AG04449 (cell line): ENCODE measurements around the gene RAB40A.
A peak's percentile ranks its signal among the peaks of the same experiment; 100 is the strongest.
"Not testable (repeated sequence)": the region's sequence is repeated elsewhere in the genome, so short reads cannot be mapped to it uniquely, and the experiment has no call there.

Experiments
- CTCF ChIA-PET: fragments of 350-600 bp; formaldehyde crosslinking; extraction: SDS; loops from one replicate; lab custom pipeline; 2021; ENCODE audit warnings: antibody characterized with exemption; lab: Yijun Ruan, JAX
- POLR2A ChIA-PET: fragments of 400-600, 350-600 bp; formaldehyde crosslinking; extraction: SDS; loops from one replicate; lab custom pipeline; 2020; ENCODE audit warnings: antibody characterized with exemption, inconsistent platforms; lab: Yijun Ruan, JAX
- DNase-seq: peaks from one replicate; pipeline ENCODE4 v3.0.0-alpha.2; 2010; ENCODE audit warnings: low read depth, low spot score
- H3K4me3 ChIP-seq: 2 replicates; pipeline ENCODE4 v1.5.1; 2011; ENCODE audit warnings: low read depth, mild to moderate bottlenecking, control low read depth, low read length
- TF ChIP-seq, protein P1 (sequence below): IDR thresholded peaks from one replicate; pipeline ENCODE4 v1.5.1; 2011; ENCODE audit warnings: mild to moderate bottlenecking, moderate library complexity, low read length, control low read depth, inconsistent platforms; ENCODE audit not compliant: insufficient read depth; ENCODE audit errors: missing control alignments

RAB40A gene

DNA sequence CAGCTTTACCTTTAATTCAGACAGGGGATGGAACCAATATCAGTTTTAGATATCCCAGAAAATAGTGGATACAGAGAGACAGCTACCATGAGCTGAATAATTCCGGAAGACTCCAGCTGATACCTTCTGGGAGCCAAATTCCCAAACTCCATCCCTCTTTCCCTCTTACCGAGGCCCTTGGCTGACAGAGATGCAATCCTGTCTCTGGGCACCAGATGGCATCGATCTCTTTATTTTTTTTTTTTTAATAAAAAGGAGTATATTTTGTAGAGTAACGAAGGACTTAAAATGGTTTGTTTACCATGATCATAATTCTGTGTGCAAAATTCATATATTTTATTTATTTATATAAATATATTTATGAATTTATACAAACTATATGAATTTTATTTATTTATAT is 31.0 kb downstream of the RAB40A start:
- POLR2A ChIA-PET: no interaction called here
- no peak for DNase-seq
- H3K4me3 ChIP-seq: no peak overlapping the region
- CTCF ChIA-PET: interaction anchor here (0.7 to 1.2 kb wide), 5 partner anchors 9 to 331 kb away, joined by 3 to 4 read pairs (median 3); partner anchors contain the start of gene PLP1
- TF ChIP-seq, protein P1, sequence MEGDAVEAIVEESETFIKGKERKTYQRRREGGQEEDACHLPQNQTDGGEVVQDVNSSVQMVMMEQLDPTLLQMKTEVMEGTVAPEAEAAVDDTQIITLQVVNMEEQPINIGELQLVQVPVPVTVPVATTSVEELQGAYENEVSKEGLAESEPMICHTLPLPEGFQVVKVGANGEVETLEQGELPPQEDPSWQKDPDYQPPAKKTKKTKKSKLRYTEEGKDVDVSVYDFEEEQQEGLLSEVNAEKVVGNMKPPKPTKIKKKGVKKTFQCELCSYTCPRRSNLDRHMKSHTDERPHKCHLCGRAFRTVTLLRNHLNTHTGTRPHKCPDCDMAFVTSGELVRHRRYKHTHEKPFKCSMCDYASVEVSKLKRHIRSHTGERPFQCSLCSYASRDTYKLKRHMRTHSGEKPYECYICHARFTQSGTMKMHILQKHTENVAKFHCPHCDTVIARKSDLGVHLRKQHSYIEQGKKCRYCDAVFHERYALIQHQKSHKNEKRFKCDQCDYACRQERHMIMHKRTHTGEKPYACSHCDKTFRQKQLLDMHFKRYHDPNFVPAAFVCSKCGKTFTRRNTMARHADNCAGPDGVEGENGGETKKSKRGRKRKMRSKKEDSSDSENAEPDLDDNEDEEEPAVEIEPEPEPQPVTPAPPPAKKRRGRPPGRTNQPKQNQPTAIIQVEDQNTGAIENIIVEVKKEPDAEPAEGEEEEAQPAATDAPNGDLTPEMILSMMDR: peak; percentile 23

GRCh38 chrX:103483720-103484119 is 35.6 kb downstream of the RAB40A start:
- TF ChIP-seq, protein P1: no peak
- POLR2A ChIA-PET: no interaction called here
- CTCF ChIA-PET: interaction anchor here (0.6 to 2.0 kb wide), 2 partner anchors 10 to 745 kb away, joined by 4 to 8 read pairs; no protein-coding TSS in a partner anchor
- H3K4me3 ChIP-seq: no peak overlapping the region
- no peak for DNase-seq

- ChIA-PET POLR2A (no interaction called here), CTCF (no interaction called here)
- TF ChIP-seq, protein P1: no peak
- DNase-seq: no peak
- H3K4me3 ChIP-seq: no peak overlapping the region
These were observed 38.8 kb downstream of the RAB40A start for GRCh38 chrX:103480526-103480925.

DNA sequence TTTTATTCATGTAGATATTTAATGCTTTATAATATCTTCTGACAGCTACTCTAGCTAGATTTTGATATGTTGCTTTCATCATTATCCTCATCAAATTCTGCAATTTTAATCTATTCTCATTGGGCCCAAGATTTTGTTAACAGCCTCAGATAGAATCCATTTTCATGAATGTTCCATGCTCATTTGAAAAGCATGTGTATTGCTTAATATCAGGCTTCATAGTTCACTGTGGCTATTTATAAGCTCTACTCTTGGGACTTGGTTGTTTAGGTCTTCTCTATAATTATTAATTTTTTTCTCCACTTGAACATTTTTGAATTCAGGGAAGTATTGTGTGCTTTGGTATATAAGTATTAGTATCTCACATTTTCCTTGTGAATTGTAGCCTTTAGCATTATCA is 41.8 kb downstream of the RAB40A start:
- no peak overlapping the region for H3K4me3 ChIP-seq
- DNase-seq: no peak
- CTCF ChIA-PET: no interaction called here
- TF ChIP-seq, protein P1: no peak
- POLR2A ChIA-PET: no interaction called here

- TF ChIP-seq, protein P1: no peak
- ChIA-PET CTCF (interaction anchor here (1.6 to 3.3 kb wide), 2 partner anchors 8 to 132 kb away, joined by 4 to 8 read pairs; no protein-coding TSS in a partner anchor), POLR2A (no interaction called here)
- H3K4me3 ChIP-seq: no peak overlapping the region
- no peak for DNase-seq
These were observed 43.9 kb downstream of the RAB40A start for GRCh38 chrX:103475381-103475780.

GRCh38 chrX:103469977-103470376 is 49.3 kb downstream of the RAB40A start:
- H3K4me3 ChIP-seq, DNase-seq, POLR2A ChIA-PET: not testable (repeated sequence)
- CTCF ChIA-PET: interaction anchor here (1.3 to 1.9 kb wide), 5 partner anchors 8 to 133 kb away, joined by 4 to 6 read pairs (median 4); no protein-coding TSS in a partner anchor

DNA sequence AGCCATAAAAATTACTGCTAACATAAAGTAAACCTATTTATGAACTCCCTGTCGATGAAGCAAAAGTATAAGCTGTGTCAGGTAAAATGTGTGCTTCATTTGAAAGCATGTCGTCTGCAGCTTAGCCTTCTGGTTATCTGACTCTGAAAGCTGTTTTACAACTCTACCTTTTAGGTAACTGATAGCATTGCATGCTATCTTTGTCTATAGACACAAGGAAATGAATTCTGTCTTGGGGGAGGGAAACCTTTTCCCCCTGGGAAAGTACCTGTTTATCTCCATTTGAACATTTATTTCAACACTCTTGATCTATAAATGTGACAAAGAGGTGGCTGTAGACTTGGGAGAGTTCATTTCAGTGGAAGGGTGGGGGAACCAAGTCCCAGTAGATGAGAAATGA is 51.4 kb downstream of the RAB40A start:
- ChIA-PET CTCF (interaction anchor here (1.0 to 2.4 kb wide), 3 partner anchors 126 to 257 kb away, joined by 3 to 13 read pairs (median 12); no protein-coding TSS in a partner anchor), POLR2A (no interaction called here)

More for the DNA sequence above, 51.4 kb downstream of the RAB40A start:
- no peak overlapping the region for H3K4me3 ChIP-seq
- TF ChIP-seq, protein P1: no peak
- DNase-seq: no peak
